OCI-LY7 (cell line): ENCODE measurements around the gene EWSR1.

Source experiments
- CTCF ChIP-seq: fragments of 200-600 bp; sonication (generic); conservative IDR thresholded peaks from 2 replicates; pipeline ENCODE4 v1.5.1; 2014; ENCODE audit warnings: mild to moderate bottlenecking, antibody characterized with exemption, low read length, moderate library complexity, mixed read lengths
- EZH2phosphoT487 ChIP-seq: fragments of 200-600 bp; sonication (generic); IDR thresholded peaks from 2 replicates; pipeline ENCODE4 v1.6.1; 2018; ENCODE audit warnings: low read depth, borderline replicate concordance, mild to moderate bottlenecking, mixed run types, antibody characterized with exemption, low read length, moderate library complexity, mixed read lengths

DNA sequence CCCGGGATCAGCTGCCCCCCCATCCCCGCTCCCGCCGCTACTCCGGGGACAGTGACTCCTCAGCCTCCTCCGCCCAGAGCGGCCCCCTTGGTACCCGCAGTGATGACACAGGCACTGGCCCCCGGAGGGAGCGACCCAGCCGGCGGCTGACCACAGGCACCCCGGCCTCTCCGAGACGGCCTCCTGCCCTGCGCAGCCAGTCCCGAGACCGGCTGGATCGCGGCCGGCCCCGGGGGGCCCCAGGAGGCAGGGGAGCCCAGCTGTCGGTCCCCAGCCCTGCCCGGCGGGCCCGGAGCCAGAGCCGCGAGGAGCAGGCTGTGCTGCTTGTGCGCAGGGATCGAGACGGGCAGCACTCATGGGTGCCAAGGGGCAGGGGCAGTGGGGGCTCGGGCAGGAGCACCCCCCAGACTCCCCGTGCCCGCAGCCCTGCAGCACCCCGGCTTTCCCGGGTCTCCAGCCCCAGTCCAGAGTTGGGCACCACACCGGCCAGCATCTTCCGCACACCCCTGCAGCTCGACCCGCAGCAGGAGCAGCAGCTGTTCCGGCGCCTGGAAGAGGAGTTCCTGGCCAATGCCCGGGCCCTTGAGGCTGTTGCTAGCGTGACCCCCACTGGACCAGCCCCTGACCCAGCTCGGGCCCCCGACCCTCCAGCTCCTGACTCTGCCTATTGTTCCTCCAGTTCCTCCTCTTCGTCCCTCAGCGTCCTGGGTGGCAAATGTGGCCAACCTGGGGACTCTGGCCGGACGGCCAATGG, 43.6 kb downstream of the EWSR1 start:
- TF ChIP-seq CTCF (no peak), EZH2phosphoT487 (no peak)
